Measurements from ENCODE around the gene ROBO1.

The ROBO1 gene

DNA sequence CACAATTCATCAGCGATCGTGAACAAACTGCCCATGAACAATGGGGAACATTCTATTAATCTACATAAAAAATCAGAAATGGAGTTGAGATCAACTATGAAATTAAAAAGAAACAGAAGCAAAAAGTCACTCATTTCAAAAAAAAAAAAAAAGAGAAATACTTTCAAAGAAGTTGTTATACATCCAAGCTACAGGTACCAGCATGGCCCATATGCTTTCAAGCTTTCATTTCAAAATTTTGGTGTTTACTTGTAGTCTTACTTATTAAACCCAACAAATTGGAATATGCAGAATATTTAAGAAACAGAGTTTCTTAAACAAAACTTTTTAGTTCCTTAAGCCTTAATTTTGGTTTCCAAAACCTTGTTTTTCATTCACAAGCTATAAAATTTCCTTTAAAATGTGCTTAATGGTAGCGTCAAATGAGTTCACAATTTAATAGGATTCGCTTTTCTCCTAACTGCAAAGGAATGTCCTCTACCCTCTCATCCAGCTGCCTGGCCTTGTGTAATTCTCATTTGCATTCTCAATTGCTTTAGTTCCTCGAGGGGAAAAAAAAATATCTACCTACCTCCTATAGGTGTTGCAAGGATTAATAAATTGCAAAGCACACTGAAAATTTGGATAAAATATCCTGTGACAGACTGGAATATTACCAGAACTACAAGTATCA is 565.2 kb downstream of the ROBO1 start:
- H3K36me3 ChIP-seq (ENCODE audit: low read length), result no peaks in the 10 kb centered on the region
- H3K27me3 ChIP-seq (ENCODE audit: low read length), result no peaks in the 10 kb centered on the region
- no peak overlapping the region for H2AFZ ChIP-seq (ENCODE audit: low read depth, low read length, severe bottlenecking)
- H3K79me2 ChIP-seq (ENCODE audit: insufficient read depth, low read length), result no peaks in the 10 kb centered on the region
- no peak overlapping the region for H3K9ac ChIP-seq (ENCODE audit: low read length)
- no peaks in the 10 kb centered on the region for H3K9me3 ChIP-seq (ENCODE audit: insufficient read depth, low read length)
- no peak for TF ChIP-seq EZH2phosphoT487 (conservative IDR thresholded peaks at IDR 0.05; ENCODE audit: low read length)
- TF ChIP-seq, protein P1, sequence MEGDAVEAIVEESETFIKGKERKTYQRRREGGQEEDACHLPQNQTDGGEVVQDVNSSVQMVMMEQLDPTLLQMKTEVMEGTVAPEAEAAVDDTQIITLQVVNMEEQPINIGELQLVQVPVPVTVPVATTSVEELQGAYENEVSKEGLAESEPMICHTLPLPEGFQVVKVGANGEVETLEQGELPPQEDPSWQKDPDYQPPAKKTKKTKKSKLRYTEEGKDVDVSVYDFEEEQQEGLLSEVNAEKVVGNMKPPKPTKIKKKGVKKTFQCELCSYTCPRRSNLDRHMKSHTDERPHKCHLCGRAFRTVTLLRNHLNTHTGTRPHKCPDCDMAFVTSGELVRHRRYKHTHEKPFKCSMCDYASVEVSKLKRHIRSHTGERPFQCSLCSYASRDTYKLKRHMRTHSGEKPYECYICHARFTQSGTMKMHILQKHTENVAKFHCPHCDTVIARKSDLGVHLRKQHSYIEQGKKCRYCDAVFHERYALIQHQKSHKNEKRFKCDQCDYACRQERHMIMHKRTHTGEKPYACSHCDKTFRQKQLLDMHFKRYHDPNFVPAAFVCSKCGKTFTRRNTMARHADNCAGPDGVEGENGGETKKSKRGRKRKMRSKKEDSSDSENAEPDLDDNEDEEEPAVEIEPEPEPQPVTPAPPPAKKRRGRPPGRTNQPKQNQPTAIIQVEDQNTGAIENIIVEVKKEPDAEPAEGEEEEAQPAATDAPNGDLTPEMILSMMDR (IDR thresholded peaks at IDR 0.05; ENCODE audit: insufficient read depth, low read length, poor library complexity, severe bottlenecking), result no peak
- H3K4me2 ChIP-seq (ENCODE audit: low read depth, low read length, poor library complexity, severe bottlenecking), result no peak overlapping the region
- no peak overlapping the region for H3K27ac ChIP-seq (ENCODE audit: low read depth, low read length)
- no peaks in the 10 kb centered on the region for H4K20me1 ChIP-seq (ENCODE audit: low read depth, low read length)
- H3F3A ChIP-seq (ENCODE audit: insufficient read depth), result no peaks in the 10 kb centered on the region
- H3K9me2 ChIP-seq (replicated peaks; ENCODE audit: insufficient read depth, low read length), result no peaks in the 10 kb centered on the region
- no peak overlapping the region for H3K4me3 ChIP-seq (ENCODE audit: insufficient read depth, low read length, poor library complexity, severe bottlenecking)

DNA sequence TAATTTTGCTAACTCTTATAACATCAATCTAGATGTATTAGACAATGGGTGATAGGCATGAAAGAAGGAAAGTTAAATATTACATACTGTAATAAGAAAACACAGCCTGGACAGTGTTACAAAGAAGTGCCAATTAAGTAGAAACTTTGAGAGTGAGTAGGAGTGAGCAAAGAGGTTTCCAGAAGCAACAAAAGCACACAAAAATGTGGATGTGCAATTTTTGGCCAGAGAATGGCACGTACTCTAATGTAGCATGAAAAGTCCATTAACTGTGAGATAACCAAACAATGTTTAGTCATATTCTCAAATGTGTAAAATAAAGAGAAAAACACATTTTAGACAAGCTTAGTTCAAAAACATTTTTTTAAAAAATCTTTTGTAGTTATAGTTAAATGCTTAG is 567.3 kb downstream of the ROBO1 start:
- Histone ChIP-seq H3K9me3 (ENCODE audit: insufficient read depth, low read length) (no peaks in the 10 kb centered on the region), H3K4me3 (ENCODE audit: insufficient read depth, low read length, poor library complexity, severe bottlenecking) (no peak overlapping the region), H3K27ac (ENCODE audit: low read depth, low read length) (no peak overlapping the region)

DNA sequence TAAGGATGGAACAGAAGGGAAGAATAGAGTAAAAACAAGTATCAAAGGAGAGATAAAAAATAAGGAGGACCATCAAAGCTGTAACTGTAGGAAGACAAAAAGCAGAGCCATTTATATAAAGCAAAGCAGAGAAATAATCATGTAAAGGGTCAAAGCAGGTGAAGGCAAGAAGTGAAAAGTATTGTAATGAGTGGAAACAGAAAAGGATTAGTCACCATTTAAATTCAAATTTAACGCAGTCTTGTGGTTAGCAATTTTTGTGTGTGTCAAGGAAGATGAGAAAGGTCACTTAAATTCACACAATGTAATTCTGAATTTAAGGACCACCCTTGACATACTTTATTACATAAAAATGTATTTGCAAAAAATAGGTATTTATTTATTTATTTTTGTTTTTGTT is 567.8 kb downstream of the ROBO1 start:
- Histone ChIP-seq H3K9me3 (ENCODE audit: insufficient read depth, low read length) (no peaks in the 10 kb centered on the region), H3K79me2 (ENCODE audit: insufficient read depth, low read length) (no peaks in the 10 kb centered on the region), H4K20me1 (ENCODE audit: low read depth, low read length) (no peaks in the 10 kb centered on the region), H3K4me3 (ENCODE audit: insufficient read depth, low read length, poor library complexity, severe bottlenecking) (no peak overlapping the region), H3K9ac (ENCODE audit: low read length) (no peak overlapping the region), H3F3A (ENCODE audit: insufficient read depth) (no peaks in the 10 kb centered on the region), H3K27ac (ENCODE audit: low read depth, low read length) (no peak overlapping the region), H3K36me3 (ENCODE audit: low read length) (no peaks in the 10 kb centered on the region), H3K9me2 (replicated peaks; ENCODE audit: insufficient read depth, low read length) (no peaks in the 10 kb centered on the region), H2AFZ (ENCODE audit: low read depth, low read length, severe bottlenecking) (no peak overlapping the region), H3K4me2 (ENCODE audit: low read depth, low read length, poor library complexity, severe bottlenecking) (no peak overlapping the region), H3K27me3 (ENCODE audit: low read length) (no peaks in the 10 kb centered on the region)
- TF ChIP-seq, protein P1 (IDR thresholded peaks at IDR 0.05; ENCODE audit: insufficient read depth, low read length, poor library complexity, severe bottlenecking), result no peak
- TF ChIP-seq EZH2phosphoT487 (conservative IDR thresholded peaks at IDR 0.05; ENCODE audit: low read length), result no peak

More for the DNA sequence above, 567.3 kb downstream of the ROBO1 start:
- H3K9me2 ChIP-seq (replicated peaks; ENCODE audit: insufficient read depth, low read length), result no peaks in the 10 kb centered on the region
- no peak for TF ChIP-seq EZH2phosphoT487 (conservative IDR thresholded peaks at IDR 0.05; ENCODE audit: low read length)
- TF ChIP-seq, protein P1 (IDR thresholded peaks at IDR 0.05; ENCODE audit: insufficient read depth, low read length, poor library complexity, severe bottlenecking), result no peak
- H3F3A ChIP-seq (ENCODE audit: insufficient read depth), result no peaks in the 10 kb centered on the region
- H3K9ac ChIP-seq (ENCODE audit: low read length), result no peak overlapping the region
- no peaks in the 10 kb centered on the region for H3K27me3 ChIP-seq (ENCODE audit: low read length)
- no peaks in the 10 kb centered on the region for H3K36me3 ChIP-seq (ENCODE audit: low read length)
- H2AFZ ChIP-seq (ENCODE audit: low read depth, low read length, severe bottlenecking), result no peak overlapping the region
- H4K20me1 ChIP-seq (ENCODE audit: low read depth, low read length), result no peaks in the 10 kb centered on the region
- no peaks in the 10 kb centered on the region for H3K79me2 ChIP-seq (ENCODE audit: insufficient read depth, low read length)
- no peak overlapping the region for H3K4me2 ChIP-seq (ENCODE audit: low read depth, low read length, poor library complexity, severe bottlenecking)
